Fibroblast of lung (primary cell): ENCODE data around the gene GYG1. TPM values are rescaled to one million over a fixed set of nuclear protein-coding genes. Genes with fewer than 3 reads are reported as not detected.

Experiments used
- DNase-seq, 2 donors: peaks; one replicate each; pipeline versions ENCODE4 v3.0.0 to v3.0.0-alpha.2; 2010; ENCODE audit warnings: low read depth in 2 of 2
- H2AFZ ChIP-seq: 2 replicates; pipeline ENCODE4 v1.5.1; 2012; ENCODE audit warnings: low read length, control low read depth, inconsistent platforms
- H3K27ac ChIP-seq: 2 replicates; pipeline ENCODE4 v1.5.1; 2011; ENCODE audit warnings: low read length, control low read depth; ENCODE audit not compliant: insufficient read depth
- H3K27me3 ChIP-seq: 2 replicates; pipeline ENCODE4 v1.5.1; 2011; ENCODE audit warnings: mild to moderate bottlenecking, low read length; ENCODE audit not compliant: control insufficient read depth, insufficient read depth
- H3K36me3 ChIP-seq: 2 replicates; pipeline ENCODE4 v1.5.1; 2011; ENCODE audit warnings: low read length; ENCODE audit not compliant: control insufficient read depth, insufficient read depth
- H3K4me1 ChIP-seq: 2 replicates; pipeline ENCODE4 v1.5.1; 2011; ENCODE audit warnings: low read length; ENCODE audit not compliant: control insufficient read depth, insufficient read depth; ENCODE audit errors: extremely low read depth
- H3K4me2 ChIP-seq: 2 replicates; pipeline ENCODE4 v1.5.1; 2011; ENCODE audit warnings: low read length, control low read depth; ENCODE audit not compliant: insufficient read depth; ENCODE audit errors: extremely low read depth
- H3K4me3 ChIP-seq, 4 experiments: fragments of 200-600 bp in 1 of 4; sonication (generic) in 1 of 4; replicated peaks in 1 of 4; 2 replicates each; pipeline ENCODE4 v1.5.1; 2011 to 2016; ENCODE audit warnings: low read length in 4 of 4, low read depth in 3 of 4, mild to moderate bottlenecking in 3 of 4, control low read depth in 2 of 4, inconsistent platforms in 1 of 4, mixed read lengths in 1 of 4; ENCODE audit not compliant: insufficient read depth in 1 of 4; ENCODE audit errors: control extremely low read depth in 1 of 4
- H3K79me2 ChIP-seq: 2 replicates; pipeline ENCODE4 v1.5.1; 2012; ENCODE audit warnings: mild to moderate bottlenecking, low read length, inconsistent platforms; ENCODE audit not compliant: control insufficient read depth, insufficient read depth
- H3K9ac ChIP-seq: 2 replicates; pipeline ENCODE4 v1.5.1; 2011; ENCODE audit warnings: mild to moderate bottlenecking, low read length, control low read depth; ENCODE audit not compliant: insufficient read depth
- H3K9me3 ChIP-seq: 2 replicates; pipeline ENCODE4 v1.5.1; 2012; ENCODE audit warnings: low read depth, low read length; ENCODE audit not compliant: control insufficient read depth, insufficient read depth
- H4K20me1 ChIP-seq: 2 replicates; pipeline ENCODE4 v1.5.1; 2011; ENCODE audit warnings: low read length; ENCODE audit not compliant: control insufficient read depth, insufficient read depth; ENCODE audit errors: extremely low read depth
- CTCF ChIP-seq, 2 donors: IDR thresholded peaks in 1 of 2; conservative IDR thresholded peaks in 1 of 2; 1 replicate in 1 of 2; 2 replicates in 1 of 2; pipeline ENCODE4 v1.5.1; 2011 to 2012; ENCODE audit warnings: low read length in 2 of 2, control low read depth in 1 of 2, inconsistent platforms in 1 of 2, low read depth in 1 of 2, mild to moderate bottlenecking in 1 of 2
- EZH2 ChIP-seq: IDR thresholded peaks from 2 replicates; pipeline ENCODE4 v1.5.1; 2012; ENCODE audit warnings: low read length, control low read depth, mild to moderate bottlenecking; ENCODE audit errors: missing control alignments
- polyA plus RNA-seq, 2 donors: library from polyadenylated mRNA; depleted of rRNA in 1 of 2; stranded (reverse) in 1 of 2; unstranded in 1 of 2; fragments of >200 nt; gene quantifications; 2 replicates each; pipeline ENCODE4 v1.2.1, GENCODE V29; 2011 to 2012; ENCODE audit warnings: missing spikeins in 1 of 2
- total RNA-seq: library from RNA; depleted of rRNA; stranded (reverse); fragments of >200 nt; gene quantifications from 2 replicates; pipeline ENCODE4 v1.2.1, GENCODE V29; 2014

Gene GYG1
- total and polyA plus RNA-seq, 2 donors (not counting 1 experiment from before 2014, with no cell fraction given): 71.5 to 224 TPM

DNA sequence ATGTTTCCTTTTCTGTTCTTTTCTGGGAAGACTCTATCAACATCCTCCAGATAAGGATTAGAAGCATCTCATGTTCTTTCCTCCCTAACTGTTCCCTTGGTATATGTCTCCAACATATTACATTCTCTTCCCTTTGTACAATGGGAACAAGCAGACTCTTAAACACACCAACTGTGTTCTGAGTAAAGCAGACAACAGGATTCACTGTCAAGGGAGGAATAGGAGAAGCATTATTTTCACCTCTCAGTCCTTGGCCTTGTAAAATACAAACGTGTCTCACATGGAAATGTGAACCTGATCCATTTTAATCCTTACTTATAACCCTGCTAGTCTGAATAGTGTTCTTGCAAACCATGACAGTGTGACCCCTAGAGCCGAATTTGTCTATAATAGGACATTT is 19.6 kb downstream of the GYG1 start:
- no peak overlapping the region for H3K9ac ChIP-seq

GRCh38 chr3:149011676-149012075 is 20.3 kb downstream of the GYG1 start:
- DNase-seq: no peak
- Histone ChIP-seq H2AFZ (no peak overlapping the region), H3K4me3 (no peak overlapping the region), H3K9ac (no peak overlapping the region), H3K4me1 (peaks cover 24% of the 10 kb centered on the region), H3K79me2 (no peaks in the 10 kb centered on the region), H4K20me1 (no peaks in the 10 kb centered on the region), H3K4me2 (no peak overlapping the region), H3K27me3 (no peaks in the 10 kb centered on the region), H3K27ac (no peak overlapping the region), H3K9me3 (no peaks in the 10 kb centered on the region), H3K36me3 (peaks cover 21% of the 10 kb centered on the region)
- no peak for TF ChIP-seq CTCF (conservative IDR thresholded peaks at IDR 0.05 in 1 of 2, IDR thresholded peaks at IDR 0.05 in 1 of 2; ENCODE audit: low read depth in 1 of 2, low read length in 2 of 2)
- TF ChIP-seq EZH2: no peak

More for the DNA sequence above, 19.6 kb downstream of the GYG1 start:
- Histone ChIP-seq H3K4me3 (no peak overlapping the region), H2AFZ (no peak overlapping the region), H3K4me2 (no peak overlapping the region), H3K9me3 (no peaks in the 10 kb centered on the region), H3K79me2 (no peaks in the 10 kb centered on the region), H3K27ac (no peak overlapping the region), H3K36me3 (peaks cover 21% of the 10 kb centered on the region), H3K27me3 (no peaks in the 10 kb centered on the region), H4K20me1 (no peaks in the 10 kb centered on the region), H3K4me1 (peaks cover 18% of the 10 kb centered on the region)
- no peak for DNase-seq
- TF ChIP-seq EZH2 (no peak), CTCF (conservative IDR thresholded peaks at IDR 0.05 in 1 of 2, IDR thresholded peaks at IDR 0.05 in 1 of 2; ENCODE audit: low read depth in 1 of 2, low read length in 2 of 2) (no peak)

DNA sequence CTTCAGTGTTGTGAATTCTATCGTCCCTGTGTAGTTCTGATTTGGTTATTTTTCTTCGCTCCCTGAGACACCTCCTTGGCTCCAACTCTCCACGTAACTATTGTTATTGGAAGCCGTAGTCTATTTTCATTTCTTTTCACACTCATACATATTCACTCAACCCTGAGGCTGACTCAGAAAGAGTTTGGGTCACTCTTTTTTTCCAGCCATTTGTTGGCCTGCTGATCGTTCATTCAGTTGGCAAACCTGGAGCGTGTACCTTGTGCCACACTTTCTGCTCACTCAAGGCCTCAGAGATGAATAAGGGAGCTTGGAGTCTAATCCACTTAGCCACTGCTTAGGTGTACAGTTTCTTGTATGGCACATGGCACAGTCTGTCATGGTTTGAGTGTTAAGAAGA is 22.4 kb downstream of the GYG1 start:
- Histone ChIP-seq H3K79me2 (no peaks in the 10 kb centered on the region), H3K27me3 (no peaks in the 10 kb centered on the region), H2AFZ (no peak overlapping the region), H3K9ac (no peak overlapping the region), H3K27ac (no peak overlapping the region), H3K36me3 (peaks cover 11% of the 10 kb centered on the region), H3K4me1 (peaks cover 30% of the 10 kb centered on the region), H3K4me3 (no peak overlapping the region), H3K9me3 (no peaks in the 10 kb centered on the region), H4K20me1 (no peaks in the 10 kb centered on the region), H3K4me2 (no peak overlapping the region)
- DNase-seq: peak in 1 of 2 donors; percentile 78
- no peak for TF ChIP-seq CTCF (conservative IDR thresholded peaks at IDR 0.05 in 1 of 2, IDR thresholded peaks at IDR 0.05 in 1 of 2; ENCODE audit: low read depth in 1 of 2, low read length in 2 of 2)
- no peak for TF ChIP-seq EZH2
